GM12878 (cell line): ENCODE data around the gene GMPPB. TPM values are rescaled to one million over a fixed set of nuclear protein-coding genes. Genes with fewer than 3 reads are reported as not detected.
A peak's percentile ranks its signal among the peaks of the same experiment; 100 is the strongest.

Experiments
- ATAC-seq: fragments of 200-7000 bp; cut with Tn5 transposase; 3 replicates; pipeline ENCODE4 v1.9.1; 2020; ENCODE audit warnings: mild to moderate bottlenecking, moderate library complexity
- BruUV-seq: library from RNA; stranded (reverse); fragments of 400-500 nt; replicated peaks from 2 replicates; lab custom pipeline; 2021; lab: Mats Ljungman, UMichigan
- CTCF ChIA-PET: fragments of 300-600 bp; sonication (Branson Sonifier 250); formaldehyde crosslinking; extraction: SDS; loops from one replicate; lab custom pipeline; 2021; ENCODE audit warnings: inconsistent platforms; lab: Yijun Ruan, JAX
- POLR2A ChIA-PET: fragments of 350-600 bp; formaldehyde crosslinking; extraction: SDS; loops from one replicate; lab custom pipeline; 2021; ENCODE audit warnings: inconsistent platforms; lab: Charles Lee
- RAD21 ChIA-PET: fragments of 300-600 bp; sonication (Branson Sonifier 250); formaldehyde crosslinking; loops from one replicate; lab custom pipeline; 2023; ENCODE audit warnings: antibody characterized with exemption; ENCODE audit not compliant: unreplicated experiment; lab: Charles Lee
- SMC1A ChIA-PET: fragments of 300-600 bp; sonication (Branson Sonifier 250); formaldehyde crosslinking; loops from one replicate; lab custom pipeline; 2023; ENCODE audit not compliant: unreplicated experiment, uncharacterized antibody; lab: Charles Lee
- DNase-seq: peaks from one replicate; pipeline ENCODE4 v3.0.0-alpha.2; 2011; ENCODE audit warnings: low read depth, low spot score
- FAIRE-seq: peaks from 3 replicates; lab custom pipeline; 2011; peaks lifted over from hg19 to GRCh38; lab: Jason Lieb, UNC
- H2AFZ ChIP-seq: 2 replicates; pipeline ENCODE4 v1.6.0; 2011; ENCODE audit warnings: low read depth, low read length, control low read depth; ENCODE audit not compliant: control insufficient read depth
- H3K27ac ChIP-seq: 2 replicates; pipeline ENCODE4 v1.5.1; 2011; ENCODE audit warnings: control low read depth; ENCODE audit not compliant: control insufficient read depth, insufficient read depth
- H3K27me3 ChIP-seq, 2 experiments: replicated peaks in 1 of 2; 2 replicates each; pipeline versions ENCODE4 v1.6.0 to v1.6.1; 2011; ENCODE audit warnings: low read length in 1 of 2; ENCODE audit not compliant: control insufficient read depth in 2 of 2, insufficient read depth in 2 of 2
- H3K36me3 ChIP-seq, 2 experiments: 2 replicates each; pipeline ENCODE4 v1.5.1; 2011; ENCODE audit warnings: low read length in 1 of 2; ENCODE audit not compliant: control insufficient read depth in 2 of 2, insufficient read depth in 2 of 2
- H3K4me1 ChIP-seq: 2 replicates; pipeline ENCODE4 v1.6.1; 2011; ENCODE audit warnings: mild to moderate bottlenecking, low read length, moderate library complexity, mixed read lengths; ENCODE audit not compliant: control insufficient read depth, insufficient read depth
- H3K4me2 ChIP-seq: 2 replicates; pipeline ENCODE4 v1.6.0; 2011; ENCODE audit warnings: control low read depth; ENCODE audit not compliant: control insufficient read depth, insufficient read depth
- H3K4me3 ChIP-seq: fragments of 200-600 bp; sonication (generic); 2 replicates; pipeline ENCODE4 v1.5.1; 2016
- H3K79me2 ChIP-seq: 2 replicates; pipeline ENCODE4 v1.6.0; 2011; ENCODE audit warnings: low read length; ENCODE audit not compliant: control insufficient read depth, insufficient read depth
- H3K9ac ChIP-seq: 2 replicates; pipeline ENCODE4 v1.8.0; 2011; ENCODE audit warnings: low read length, control low read depth, mixed read lengths; ENCODE audit not compliant: control insufficient read depth, insufficient read depth
- H3K9me3 ChIP-seq: replicated peaks from 3 replicates; pipeline ENCODE4 v1.5.1; 2011; ENCODE audit warnings: mild to moderate bottlenecking, low read length; ENCODE audit not compliant: control insufficient read depth, insufficient read depth
- H4K20me1 ChIP-seq: 2 replicates; pipeline ENCODE4 v1.6.0; 2011; ENCODE audit not compliant: control insufficient read depth, insufficient read depth
- ETV6 ChIP-seq, 2 experiments: fragments of 450-650 bp in 1 of 2; IDR thresholded peaks in 1 of 2; conservative IDR thresholded peaks in 1 of 2; 2 replicates each; pipeline ENCODE4 v1.6.1; 2014; ENCODE audit warnings: antibody characterized with exemption in 1 of 2, borderline replicate concordance in 1 of 2, low read depth in 1 of 2, mild to moderate bottlenecking in 1 of 2, moderate library complexity in 1 of 2
- HDAC6 ChIP-seq: fragments of 200-600 bp; sonication (generic); IDR thresholded peaks from one replicate; pipeline ENCODE4 v1.8.0; 2017; ENCODE audit warnings: antibody characterized with exemption; ENCODE audit not compliant: unreplicated experiment
- IRF3 ChIP-seq: fragments of 450-650 bp; IDR thresholded peaks from 2 replicates; pipeline ENCODE4 v1.6.1; 2014; ENCODE audit warnings: mild to moderate bottlenecking
- POLR2A ChIP-seq: IDR thresholded peaks from 2 replicates; pipeline ENCODE4 v1.6.1; 2011; ENCODE audit warnings: low read depth, mild to moderate bottlenecking, low read length
- SMAD1 ChIP-seq: fragments of 450-650 bp; IDR thresholded peaks from 2 replicates; pipeline ENCODE4 v1.6.1; 2018; ENCODE audit warnings: mild to moderate bottlenecking, low read depth; ENCODE audit not compliant: partially characterized antibody
- TAF1 ChIP-seq: IDR thresholded peaks from 2 replicates; pipeline ENCODE4 v1.6.1; 2011; ENCODE audit warnings: mild to moderate bottlenecking, low read depth, low read length, borderline replicate concordance
- TCF7 ChIP-seq: IDR thresholded peaks from 2 replicates; pipeline ENCODE4 v1.6.1; 2014; ENCODE audit warnings: antibody characterized with exemption, borderline replicate concordance
- YBX1 ChIP-seq: fragments of 450-650 bp; IDR thresholded peaks from 2 replicates; pipeline ENCODE4 v1.6.1; 2016; ENCODE audit warnings: antibody characterized with exemption
- ZBTB4 ChIP-seq: fragments of 450-650 bp; formaldehyde crosslinking; IDR thresholded peaks from 2 replicates; pipeline ENCODE4 v1.4.0; 2022; ENCODE audit warnings: mild to moderate bottlenecking, moderate library complexity
- ZNF592 ChIP-seq: fragments of 450-650 bp; IDR thresholded peaks from 2 replicates; pipeline ENCODE4 v1.6.1; 2017; ENCODE audit warnings: mild to moderate bottlenecking, moderate library complexity
- WGBS: methylation state at CpG from one replicate; pipeline ENCODE4 v1.1.6; 2016; ENCODE audit warnings: low lambda C conversion rate; ENCODE audit not compliant: insufficient replicate concordance, insufficient coverage; ENCODE audit errors: missing lambda C conversion rate; 5-methylcytosine and 5-hydroxymethylcytosine counted together
- in situ Hi-C: fragments of 300-500 bp; cut with MboI; formaldehyde crosslinking; loops from 9 replicates; pipeline ENCODE4 v1.14.3; 2018; ENCODE audit warnings: mixed read lengths
- intact Hi-C: fragments of 100-400 bp; cut with micrococcal nuclease; formaldehyde crosslinking; loops from one replicate; pipeline ENCODE4 v1.14.2; 2022; ENCODE audit not compliant: unreplicated experiment
- polyA plus RNA-seq, 11 experiments: library from polyadenylated mRNA; depleted of rRNA in 4 of 11; unstranded in 6 of 11; stranded (reverse) in 5 of 11; fragments of >200 nt; fragmentation: Nextera tagmentation in 4 of 11; fragmentation: Illumina TruSeq in 1 of 11; extraction: Ambion mirVana in 4 of 11; extraction: Trizol in 1 of 11; gene quantifications; 1 replicate in 1 of 11; 2 replicates in 10 of 11; pipeline versions ENCODE4 v1.2.1 to v1.2.3, GENCODE V29; 2011 to 2016; ENCODE audit warnings: inconsistent platforms in 2 of 11, missing spikeins in 2 of 11, low read depth in 1 of 11
- total RNA-seq, 4 experiments: library from RNA; depleted of rRNA in 3 of 4; stranded (reverse); fragments of >200 nt in 3 of 4; fragmentation: Illumina TruSeq in 1 of 4; extraction: Trizol in 1 of 4; gene quantifications; 2 replicates each; pipeline versions ENCODE4 v1.2.1 to v1.2.3, GENCODE V29; 2013 to 2021
- TF ChIP-seq, protein P1 (sequence below): fragments of 450-650 bp; IDR thresholded peaks from 2 replicates; pipeline ENCODE4 v1.6.1; 2016; ENCODE audit warnings: mild to moderate bottlenecking

GMPPB gene
- total and polyA plus RNA-seq, 10 of the 15 experiments (the other 5 are each of a cell fraction or from before 2014, with no cell fraction given), result 2.3 to 99.5 (median 23.3) TPM

- Histone ChIP-seq H3K36me3 (peaks cover 3 to 9% of the 10 kb centered on the region in 2 experiments; a peak in 3 of 4 replicates), H3K4me3 (no peak overlapping the region)
- no peak for TF ChIP-seq TCF7
- TF ChIP-seq ZBTB4 (CRISPR knock-in tag), result no peak
- TF ChIP-seq IRF3, result no peak
- TF ChIP-seq YBX1, result no peak
- TF ChIP-seq ZNF592, result no peak
- no peak for TF ChIP-seq SMAD1
- TF ChIP-seq HDAC6, result no peak
- TF ChIP-seq POLR2A, result peak; percentile 58
- no peak for TF ChIP-seq TAF1
- TF ChIP-seq, protein P1, sequence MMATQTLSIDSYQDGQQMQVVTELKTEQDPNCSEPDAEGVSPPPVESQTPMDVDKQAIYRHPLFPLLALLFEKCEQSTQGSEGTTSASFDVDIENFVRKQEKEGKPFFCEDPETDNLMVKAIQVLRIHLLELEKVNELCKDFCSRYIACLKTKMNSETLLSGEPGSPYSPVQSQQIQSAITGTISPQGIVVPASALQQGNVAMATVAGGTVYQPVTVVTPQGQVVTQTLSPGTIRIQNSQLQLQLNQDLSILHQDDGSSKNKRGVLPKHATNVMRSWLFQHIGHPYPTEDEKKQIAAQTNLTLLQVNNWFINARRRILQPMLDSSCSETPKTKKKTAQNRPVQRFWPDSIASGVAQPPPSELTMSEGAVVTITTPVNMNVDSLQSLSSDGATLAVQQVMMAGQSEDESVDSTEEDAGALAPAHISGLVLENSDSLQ, result no peak
- TF ChIP-seq ETV6 (conservative IDR thresholded peaks at IDR 0.05 in 1 of 2, IDR thresholded peaks at IDR 0.05 in 1 of 2; ENCODE audit: borderline replicate concordance in 1 of 2, low read depth in 1 of 2), result no peak
These were observed 5.5 kb downstream of the GMPPB start for GRCh38 chr3:49717959-49718857.

More at GRCh38 chr3:49717959-49718857, 5.5 kb downstream of the GMPPB start:
- Histone ChIP-seq H3K4me1 (peaks cover 14% of the 10 kb centered on the region), H3K9me3 (no peaks in the 10 kb centered on the region; the same call in 2 of the 3 replicates), H2AFZ (no peak overlapping the region), H3K9ac (no peak overlapping the region), H3K4me2 (peak overlapping the region; percentile 95; the same call in 1 of the 2 replicates), H4K20me1 (no peaks in the 10 kb centered on the region), H3K79me2 (peaks cover 12% of the 10 kb centered on the region), H3K27ac (no peak overlapping the region), H3K27me3 (no peaks in the 10 kb centered on the region)
- 95% methylated on average over 75 of the region's 75 CpGs for WGBS
- ATAC-seq (no peak), FAIRE-seq (no peak), DNase-seq (no peak)
- ChIA-PET CTCF (interaction anchor here (0.9 to 1.6 kb wide), 3 partner anchors 81 to 178 kb away, joined by 3 to 5 read pairs (median 4); partner anchors contain the start of gene CDHR4), RAD21 (no interaction called here), SMC1A (no interaction called here), POLR2A (interaction anchor here (0.5 kb wide), 1 partner anchor 591 kb away, joined by 5 read pairs; no protein-coding TSS in a partner anchor)
- in situ Hi-C loops, result no loop called here
- intact Hi-C loops, result no loop called here
- no TSS peak for BruUV-seq
